Neuronal stem cell (in vitro differentiated cells): Measurements from ENCODE around the gene URM1.

Experiments
- DNase-seq: peaks from one replicate; pipeline ENCODE4 v3.0.0-alpha.2; 2013; ENCODE audit warnings: low spot score
- H2AFZ ChIP-seq: one replicate; pipeline ENCODE4 v1.6.1; 2013; ENCODE audit warnings: mild to moderate bottlenecking, low read length, inconsistent platforms
- H2AK5ac ChIP-seq: 2 replicates; pipeline ENCODE4 v1.6.1; 2013; ENCODE audit warnings: low read depth, mild to moderate bottlenecking, inconsistent platforms, low read length, moderate library complexity, mixed read lengths
- H2BK120ac ChIP-seq: 2 replicates; pipeline ENCODE4 v1.6.1; 2013; ENCODE audit warnings: low read depth, mild to moderate bottlenecking, inconsistent platforms, low read length, moderate library complexity, mixed read lengths
- H2BK12ac ChIP-seq: one replicate; pipeline ENCODE4 v1.6.1; 2013; ENCODE audit warnings: low read length, inconsistent platforms
- H2BK15ac ChIP-seq: 2 replicates; pipeline ENCODE4 v1.6.1; 2013; ENCODE audit warnings: mild to moderate bottlenecking, low read length, inconsistent platforms, mixed read lengths
- H2BK5ac ChIP-seq: one replicate; pipeline ENCODE4 v1.6.1; 2013; ENCODE audit warnings: inconsistent platforms, mild to moderate bottlenecking, low read length, moderate library complexity
- H3K14ac ChIP-seq: one replicate; pipeline ENCODE4 v1.6.1; 2013; ENCODE audit warnings: low read length, inconsistent platforms
- H3K18ac ChIP-seq: 2 replicates; pipeline ENCODE4 v1.6.1; 2013; ENCODE audit warnings: low read length, inconsistent platforms
- H3K23ac ChIP-seq: 2 replicates; pipeline ENCODE4 v1.6.1; 2013; ENCODE audit warnings: low read depth, mild to moderate bottlenecking, mixed read lengths, low read length, inconsistent platforms; ENCODE audit not compliant: poor library complexity
- H3K27ac ChIP-seq: replicated peaks from 3 replicates; pipeline ENCODE4 v1.5.1; 2013; ENCODE audit warnings: low read length, inconsistent platforms
- H3K27me3 ChIP-seq, 3 experiments: 2 replicates each; pipeline ENCODE4 v1.6.1; 2013; ENCODE audit warnings: low read length in 3 of 3, mild to moderate bottlenecking in 2 of 3, inconsistent platforms in 1 of 3, low read depth in 1 of 3, mixed read lengths in 1 of 3, moderate library complexity in 1 of 3; ENCODE audit not compliant: control insufficient read depth in 3 of 3, insufficient read depth in 3 of 3
- H3K36me3 ChIP-seq, 2 donors: replicated peaks in 1 of 2; 2 replicates each; pipeline ENCODE4 v1.6.1; 2013; ENCODE audit warnings: low read length in 2 of 2; ENCODE audit not compliant: control insufficient read depth in 2 of 2, insufficient read depth in 2 of 2
- H3K4ac ChIP-seq: 2 replicates; pipeline ENCODE4 v1.6.1; 2013; ENCODE audit warnings: inconsistent platforms, mild to moderate bottlenecking, low read length, moderate library complexity
- H3K4me1 ChIP-seq, 2 donors: 1 replicate in 1 of 2; 2 replicates in 1 of 2; pipeline ENCODE4 v1.6.1; 2013; ENCODE audit warnings: low read length in 2 of 2, low read depth in 1 of 2; ENCODE audit not compliant: control insufficient read depth in 2 of 2, insufficient read depth in 1 of 2
- H3K4me2 ChIP-seq: one replicate; pipeline ENCODE4 v1.6.1; 2013; ENCODE audit warnings: mild to moderate bottlenecking, low read length, inconsistent platforms; ENCODE audit not compliant: insufficient read depth, poor library complexity, severe bottlenecking
- H3K4me3 ChIP-seq, 2 donors: 2 replicates each; pipeline ENCODE4 v1.5.1; 2013; ENCODE audit warnings: low read length in 2 of 2, mild to moderate bottlenecking in 2 of 2, inconsistent platforms in 1 of 2, moderate library complexity in 1 of 2
- H3K79me1 ChIP-seq: one replicate; pipeline ENCODE4 v1.6.1; 2013; ENCODE audit warnings: low read depth, mild to moderate bottlenecking, inconsistent platforms, low read length, moderate library complexity
- H3K9ac ChIP-seq: one replicate; pipeline ENCODE4 v1.6.1; 2013; ENCODE audit warnings: mild to moderate bottlenecking, low read depth, low read length, inconsistent platforms; ENCODE audit not compliant: poor library complexity
- H3K9me3 ChIP-seq, 2 donors: replicated peaks in 1 of 2; 2 replicates each; pipeline versions ENCODE3 to v1.6.1; 2013; ENCODE audit warnings: low read length in 2 of 2, mild to moderate bottlenecking in 2 of 2, inconsistent platforms in 1 of 2, low read depth in 1 of 2, mixed read lengths in 1 of 2, moderate library complexity in 1 of 2; ENCODE audit not compliant: control insufficient read depth in 2 of 2, insufficient read depth in 1 of 2
- H4K8ac ChIP-seq: one replicate; pipeline ENCODE4 v1.6.1; 2013; ENCODE audit warnings: low read depth, mild to moderate bottlenecking, inconsistent platforms, low read length, moderate library complexity
- H4K91ac ChIP-seq: one replicate; pipeline ENCODE4 v1.6.1; 2013; ENCODE audit warnings: low read length, low read depth, mild to moderate bottlenecking, inconsistent platforms; ENCODE audit not compliant: poor library complexity
- WGBS, 2 donors: extraction: QIAGEN DNeasy Blood & Tissue Kit; methylation state at CpG; one replicate each; pipeline ENCODE4 v1.1.7; 2013; ENCODE audit warnings: missing lambda C conversion rate in 2 of 2, mixed read lengths in 1 of 2; ENCODE audit not compliant: insufficient read length in 2 of 2, insufficient replicate concordance in 1 of 2; ENCODE audit errors: extremely low coverage in 2 of 2; 5-methylcytosine and 5-hydroxymethylcytosine counted together

URM1 gene

GRCh38 chr9:128408963-128409431, 37.8 kb downstream of the URM1 start:
- H3K4me3 ChIP-seq = peak overlapping the region in 1 of 2 donors; percentile 11
- no peak overlapping the region for H3K23ac ChIP-seq
- peak overlapping the region; percentile 29 for H3K4me2 ChIP-seq
- WGBS, 2 donors = no CpG with 5 or more reads among the region's 26 CpGs
- H2AFZ ChIP-seq = no peak overlapping the region
- no peak overlapping the region for H3K9ac ChIP-seq
- peak overlapping the region; percentile 73 for H2AK5ac ChIP-seq
- peak overlapping the region; percentile 67 for H3K18ac ChIP-seq
- H2BK12ac ChIP-seq = no peak overlapping the region
- H4K8ac ChIP-seq = no peak overlapping the region
- H3K4ac ChIP-seq = no peak overlapping the region
- H3K36me3 ChIP-seq = no peaks in the 10 kb centered on the region
- no peak overlapping the region for H2BK15ac ChIP-seq
- no peak overlapping the region for H3K14ac ChIP-seq
- H3K9me3 ChIP-seq = peaks cover 0 to 10% of the 10 kb centered on the region in 2 donors
- H3K27me3 ChIP-seq = peaks cover 0 to 79% (median 11%) of the 10 kb centered on the region in 3 experiments
- H2BK5ac ChIP-seq = no peak overlapping the region
- H2BK120ac ChIP-seq = no peak overlapping the region
- H3K27ac ChIP-seq = no peak overlapping the region
- DNase-seq = peak; percentile 46
- peaks cover 18 to 62% of the 10 kb centered on the region in 2 donors for H3K4me1 ChIP-seq
- no peak overlapping the region for H4K91ac ChIP-seq
- no peaks in the 10 kb centered on the region for H3K79me1 ChIP-seq

DNA sequence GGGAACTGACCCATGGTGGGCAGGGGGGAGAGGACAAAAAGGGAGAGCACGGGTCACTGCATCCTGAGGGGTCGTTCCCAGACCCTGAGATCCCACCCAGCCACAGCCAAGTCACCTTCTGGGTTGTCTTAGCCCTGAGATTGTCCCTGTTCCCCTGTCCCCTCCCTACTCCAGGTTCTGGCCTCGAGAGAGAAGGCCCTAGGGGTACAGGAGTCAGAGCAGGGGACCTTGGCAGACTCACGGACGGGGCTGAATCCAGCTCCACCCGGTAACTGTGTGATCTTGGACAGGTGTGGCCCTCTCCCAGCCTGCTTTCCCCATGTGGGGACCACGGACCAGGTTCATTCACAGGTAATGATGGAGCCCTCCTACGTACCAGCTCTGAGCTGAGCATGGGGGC, 38.3 kb downstream of the URM1 start:
- Histone ChIP-seq H3K27me3 (peaks cover 0 to 80% (median 11%) of the 10 kb centered on the region in 3 experiments), H3K36me3 (no peaks in the 10 kb centered on the region), H4K91ac (no peak overlapping the region), H3K79me1 (no peaks in the 10 kb centered on the region), H3K18ac (peak overlapping the region; percentile 72), H2AK5ac (peak overlapping the region; percentile 73), H4K8ac (no peak overlapping the region), H2BK15ac (no peak overlapping the region), H3K9me3 (peaks cover 0 to 10% of the 10 kb centered on the region in 2 donors), H2BK120ac (no peak overlapping the region), H2AFZ (no peak overlapping the region), H3K23ac (no peak overlapping the region), H3K27ac (no peak overlapping the region), H3K4me3 (no peak overlapping the region), H3K9ac (peak overlapping the region; percentile 13), H3K4me1 (peaks cover 18 to 57% of the 10 kb centered on the region in 2 donors), H3K4me2 (no peak overlapping the region), H3K4ac (no peak overlapping the region), H3K14ac (peak overlapping the region; percentile 39), H2BK5ac (no peak overlapping the region), H2BK12ac (peak overlapping the region; percentile 26)
- no CpG with 5 or more reads among the region's 8 CpGs for WGBS, 2 donors
- no peak for DNase-seq

DNA sequence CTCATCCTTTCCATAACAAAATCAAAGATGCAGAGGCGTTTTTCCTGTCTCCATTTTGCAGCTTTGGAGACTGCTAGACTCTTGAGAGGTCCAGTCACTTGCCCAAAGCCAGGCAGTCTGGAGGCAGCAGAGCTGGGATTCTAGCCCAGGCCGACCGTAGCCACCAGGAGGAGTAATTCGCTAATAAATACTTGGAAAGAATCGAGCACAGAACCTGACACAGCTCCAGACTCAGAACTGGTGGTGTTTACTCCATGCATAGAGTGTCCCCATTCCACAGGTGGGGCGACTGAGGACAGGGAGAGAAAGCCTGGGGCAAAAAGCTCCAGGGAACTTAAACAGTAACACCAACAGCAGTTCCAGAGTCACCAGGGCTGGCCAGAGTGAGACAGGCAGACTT, 38.8 kb downstream of the URM1 start:
- Histone ChIP-seq H2AFZ (no peak overlapping the region), H2BK120ac (no peak overlapping the region), H3K36me3 (no peaks in the 10 kb centered on the region), H3K79me1 (no peaks in the 10 kb centered on the region), H3K4me1 (peaks cover 16 to 55% of the 10 kb centered on the region in 2 donors), H3K4ac (no peak overlapping the region), H3K23ac (no peak overlapping the region), H3K9me3 (peaks cover 0 to 10% of the 10 kb centered on the region in 2 donors), H2BK12ac (no peak overlapping the region), H3K18ac (no peak overlapping the region), H4K91ac (no peak overlapping the region), H3K9ac (no peak overlapping the region), H3K27me3 (peaks cover 0 to 82% (median 9%) of the 10 kb centered on the region in 3 experiments), H3K14ac (no peak overlapping the region), H3K27ac (no peak overlapping the region), H3K4me2 (no peak overlapping the region), H3K4me3 (no peak overlapping the region), H2AK5ac (no peak overlapping the region), H2BK5ac (no peak overlapping the region), H2BK15ac (no peak overlapping the region), H4K8ac (no peak overlapping the region)
- no peak for DNase-seq
- WGBS, 2 donors = no CpG with 5 or more reads among the region's 6 CpGs

DNA sequence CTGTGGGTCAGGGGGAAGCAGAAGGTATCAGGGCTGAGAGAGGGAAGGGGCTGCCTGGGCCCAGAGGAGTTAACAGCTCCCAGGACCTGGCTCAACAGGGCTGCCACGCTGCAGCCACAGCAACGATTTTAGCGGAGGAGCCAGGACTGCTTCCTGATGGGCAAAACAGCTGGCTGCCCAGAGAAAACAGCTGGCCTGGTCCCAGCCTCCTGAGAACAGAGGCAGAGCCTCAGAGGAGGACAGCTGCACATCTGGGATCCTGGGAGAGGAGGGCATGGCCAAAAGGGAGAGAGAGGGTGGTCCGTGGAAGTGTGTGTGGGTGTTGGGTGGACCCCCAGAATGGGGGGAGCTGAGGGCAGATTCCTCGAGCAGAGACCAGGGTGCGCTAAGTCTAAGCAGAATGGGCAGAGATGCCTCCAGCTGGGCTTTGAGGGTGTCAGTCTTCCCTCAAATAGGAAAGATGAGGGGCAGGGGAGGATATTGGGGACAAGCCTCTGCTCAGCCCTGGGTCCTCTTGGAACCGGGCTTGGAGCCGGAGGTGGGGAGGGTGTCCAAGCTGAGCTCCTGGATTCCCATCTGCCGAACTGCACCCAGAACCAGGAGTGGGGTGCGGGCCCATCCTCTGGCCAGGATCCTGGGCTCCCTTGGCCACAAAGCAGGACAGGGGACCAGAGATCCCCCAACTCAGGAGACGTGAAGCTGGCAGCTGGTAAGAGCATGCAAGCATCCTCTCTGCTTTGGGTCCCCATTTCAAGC, 40.4 kb downstream of the URM1 start:
- Histone ChIP-seq H3K4me1 (peaks cover 18 to 44% of the 10 kb centered on the region in 2 donors), H3K14ac (no peak overlapping the region), H4K8ac (no peak overlapping the region), H2AK5ac (no peak overlapping the region), H3K4me2 (no peak overlapping the region), H3K27me3 (peaks cover 0 to 80% (median 6%) of the 10 kb centered on the region in 3 experiments), H3K27ac (no peak overlapping the region), H4K91ac (no peak overlapping the region), H2BK5ac (no peak overlapping the region), H2AFZ (no peak overlapping the region), H3K79me1 (no peaks in the 10 kb centered on the region), H3K23ac (peak overlapping the region; percentile 37), H3K9ac (no peak overlapping the region), H2BK120ac (no peak overlapping the region), H2BK12ac (no peak overlapping the region), H2BK15ac (no peak overlapping the region), H3K36me3 (no peaks in the 10 kb centered on the region), H3K18ac (no peak overlapping the region), H3K4me3 (no peak overlapping the region), H3K9me3 (peaks cover 0 to 10% of the 10 kb centered on the region in 2 donors), H3K4ac (no peak overlapping the region)
- no peak for DNase-seq
- no CpG with 5 or more reads among the region's 11 CpGs for WGBS, 2 donors
